NB4 (cell line): ENCODE results near the gene PPM1L.

Experiments used
- CTCF ChIP-seq: IDR thresholded peaks from one replicate; pipeline ENCODE4 v1.5.1; 2012; ENCODE audit warnings: low read depth, low read length
- POLR2A ChIP-seq: IDR thresholded peaks from 2 replicates; pipeline ENCODE4 v1.6.1; 2011; ENCODE audit warnings: mild to moderate bottlenecking; ENCODE audit not compliant: insufficient read length; ENCODE audit errors: extremely low read depth
- TF ChIP-seq, protein P1 (sequence below): IDR thresholded peaks from 2 replicates; pipeline ENCODE4 v1.6.1; 2011; ENCODE audit warnings: low read depth, low read length

DNA sequence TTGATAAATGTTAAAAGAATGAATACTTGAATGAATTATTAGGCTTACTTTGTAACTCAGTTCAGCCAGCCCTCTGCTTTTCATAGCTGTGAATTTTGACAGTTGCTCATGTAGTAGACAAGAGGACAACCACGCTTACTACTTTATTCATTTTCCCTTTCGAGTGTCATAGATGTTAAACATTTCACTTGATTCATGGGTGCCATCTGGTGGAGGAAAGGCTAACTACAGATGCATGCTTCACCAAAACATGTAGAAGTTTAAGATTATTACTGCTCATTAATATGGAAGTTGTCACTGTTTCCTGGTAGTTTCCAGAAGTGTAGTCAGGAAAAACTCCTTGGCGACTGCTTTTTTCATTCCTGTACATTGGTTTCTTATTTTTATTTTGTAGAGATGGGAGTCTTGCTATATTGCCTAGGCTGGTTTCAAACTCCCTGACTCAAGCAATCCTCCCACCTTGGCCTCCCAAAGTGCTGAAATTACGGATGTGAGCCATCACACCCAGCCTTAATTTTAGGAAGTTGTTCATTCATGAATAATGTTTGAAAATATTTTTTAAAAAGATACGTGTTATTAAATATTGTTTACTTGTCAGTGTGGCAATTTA is 186.0 kb downstream of the PPM1L start:
- TF ChIP-seq CTCF: peak; percentile 46
- no peak for TF ChIP-seq POLR2A
- TF ChIP-seq, protein P1, sequence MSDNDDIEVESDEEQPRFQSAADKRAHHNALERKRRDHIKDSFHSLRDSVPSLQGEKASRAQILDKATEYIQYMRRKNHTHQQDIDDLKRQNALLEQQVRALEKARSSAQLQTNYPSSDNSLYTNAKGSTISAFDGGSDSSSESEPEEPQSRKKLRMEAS: no peak
